Fibroblast of the conjunctiva (primary cell): ENCODE data around the gene COL1A1.

ENCODE experiments used
- DNase-seq: peaks from one replicate; pipeline ENCODE4 v3.0.0-alpha.2; 2010; ENCODE audit warnings: low read depth

The COL1A1 gene

GRCh38 chr17:50153650-50154575, 47.5 kb downstream of the COL1A1 start:
- no peak for DNase-seq

GRCh38 chr17:50152736-50153135, 48.7 kb downstream of the COL1A1 start:
- DNase-seq = no peak

GRCh38 chr17:50151937-50152547, 49.4 kb downstream of the COL1A1 start:
- peak; percentile 70 for DNase-seq

- peak; percentile 79 for DNase-seq
Measured at GRCh38 chr17:50151041-50151936, 50.1 kb downstream of the COL1A1 start.

GRCh38 chr17:50150354-50151040, 50.9 kb downstream of the COL1A1 start, which contains the start of gene PPP1R9B:
Gene PPP1R9B (minus strand): TSS chr17:50150677. CDS start chr17:50150513, 164 bp downstream.
- no peak for DNase-seq

- no peak for DNase-seq
Measured at GRCh38 chr17:50149417-50150353, 51.7 kb downstream of the COL1A1 start.

- DNase-seq = no peak
Measured at GRCh38 chr17:50149091-50149416, 52.4 kb downstream of the COL1A1 start.

- DNase-seq = no peak
Measured at GRCh38 chr17:50148226-50149090, 53.0 kb downstream of the COL1A1 start.

GRCh38 chr17:50147841-50148225, 53.6 kb downstream of the COL1A1 start:
- DNase-seq = no peak

- no peak for DNase-seq
Measured at GRCh38 chr17:50146927-50147665, 54.3 kb downstream of the COL1A1 start.

GRCh38 chr17:50146230-50146926, 55.1 kb downstream of the COL1A1 start:
- no peak for DNase-seq

GRCh38 chr17:50145532-50146229, 55.8 kb downstream of the COL1A1 start:
- no peak for DNase-seq

- DNase-seq = no peak
Measured at GRCh38 chr17:50144845-50145531, 56.4 kb downstream of the COL1A1 start.

GRCh38 chr17:50144355-50144754, 57.1 kb downstream of the COL1A1 start:
- no peak for DNase-seq

GRCh38 chr17:50143461-50144176, 57.8 kb downstream of the COL1A1 start:
- DNase-seq = no peak

- no peak for DNase-seq
Measured at GRCh38 chr17:50141745-50142110, 59.7 kb downstream of the COL1A1 start.
